Measurements from ENCODE around the gene MEGF6.

DNA sequence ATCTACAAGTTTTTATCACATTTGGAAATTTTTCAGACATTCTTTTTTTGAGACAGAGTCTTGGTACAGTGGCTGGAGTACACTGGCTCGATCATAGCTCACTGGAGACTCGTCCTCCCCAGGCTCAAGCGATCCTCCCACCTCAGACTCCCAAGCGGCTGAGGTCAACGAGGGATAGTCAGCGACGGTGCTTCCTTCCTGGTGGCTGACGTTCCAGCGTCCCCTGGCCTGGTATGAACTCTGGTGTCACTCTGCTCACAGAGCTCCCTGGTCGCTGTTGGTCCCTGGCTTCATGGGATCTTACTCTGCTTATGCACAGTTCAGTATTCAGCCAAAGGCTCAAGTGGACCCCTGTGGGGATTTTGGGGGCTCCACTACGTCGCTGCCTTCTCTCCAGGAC lies 160.3 kb downstream of the MEGF6 start:
- TF ChIP-seq, protein P1, sequence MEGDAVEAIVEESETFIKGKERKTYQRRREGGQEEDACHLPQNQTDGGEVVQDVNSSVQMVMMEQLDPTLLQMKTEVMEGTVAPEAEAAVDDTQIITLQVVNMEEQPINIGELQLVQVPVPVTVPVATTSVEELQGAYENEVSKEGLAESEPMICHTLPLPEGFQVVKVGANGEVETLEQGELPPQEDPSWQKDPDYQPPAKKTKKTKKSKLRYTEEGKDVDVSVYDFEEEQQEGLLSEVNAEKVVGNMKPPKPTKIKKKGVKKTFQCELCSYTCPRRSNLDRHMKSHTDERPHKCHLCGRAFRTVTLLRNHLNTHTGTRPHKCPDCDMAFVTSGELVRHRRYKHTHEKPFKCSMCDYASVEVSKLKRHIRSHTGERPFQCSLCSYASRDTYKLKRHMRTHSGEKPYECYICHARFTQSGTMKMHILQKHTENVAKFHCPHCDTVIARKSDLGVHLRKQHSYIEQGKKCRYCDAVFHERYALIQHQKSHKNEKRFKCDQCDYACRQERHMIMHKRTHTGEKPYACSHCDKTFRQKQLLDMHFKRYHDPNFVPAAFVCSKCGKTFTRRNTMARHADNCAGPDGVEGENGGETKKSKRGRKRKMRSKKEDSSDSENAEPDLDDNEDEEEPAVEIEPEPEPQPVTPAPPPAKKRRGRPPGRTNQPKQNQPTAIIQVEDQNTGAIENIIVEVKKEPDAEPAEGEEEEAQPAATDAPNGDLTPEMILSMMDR (IDR thresholded peaks at IDR 0.05; ENCODE audit: poor library complexity): no peak
- no peak for TF ChIP-seq EZH2 (IDR thresholded peaks at IDR 0.05; ENCODE audit: borderline replicate concordance)
- TF ChIP-seq EZH2phosphoT487 (IDR thresholded peaks at IDR 0.05; ENCODE audit: low read depth, severe bottlenecking, unreplicated experiment): no peak

All from hepatocyte (in vitro differentiated cells).